T-helper 2 cell treated with Interferon-gamma antibody and Interleukin-4, amounts not matched to agents 5 μg/mL and 100 μg/mL, for 36 hours (primary cell): Measurements from ENCODE around the gene ERAL1.

ENCODE experiments used
- DNase-seq: peaks from one replicate; pipeline ENCODE4 v3.0.0; 2021; ENCODE audit warnings: low spot score
- H3K27ac Mint-ChIP-seq: one replicate; pipeline ENCODE4 v1.8.0; 2021; ENCODE audit warnings: mild to moderate bottlenecking, mixed read lengths
- H3K27me3 Mint-ChIP-seq: one replicate; pipeline ENCODE4 v1.8.0; 2021; ENCODE audit warnings: low read depth, mixed read lengths
- H3K36me3 Mint-ChIP-seq: one replicate; pipeline ENCODE4 v1.8.0; 2021; ENCODE audit warnings: low read depth, mixed read lengths
- H3K4me1 Mint-ChIP-seq: one replicate; pipeline ENCODE4 v1.8.0; 2021; ENCODE audit warnings: low read depth, mixed read lengths
- H3K4me3 Mint-ChIP-seq: one replicate; pipeline ENCODE4 v1.8.0; 2022; ENCODE audit warnings: mild to moderate bottlenecking, moderate library complexity, mixed read lengths
- H3K9me3 Mint-ChIP-seq: one replicate; pipeline ENCODE4 v1.8.0; 2021; ENCODE audit warnings: mixed read lengths

The ERAL1 gene

DNA sequence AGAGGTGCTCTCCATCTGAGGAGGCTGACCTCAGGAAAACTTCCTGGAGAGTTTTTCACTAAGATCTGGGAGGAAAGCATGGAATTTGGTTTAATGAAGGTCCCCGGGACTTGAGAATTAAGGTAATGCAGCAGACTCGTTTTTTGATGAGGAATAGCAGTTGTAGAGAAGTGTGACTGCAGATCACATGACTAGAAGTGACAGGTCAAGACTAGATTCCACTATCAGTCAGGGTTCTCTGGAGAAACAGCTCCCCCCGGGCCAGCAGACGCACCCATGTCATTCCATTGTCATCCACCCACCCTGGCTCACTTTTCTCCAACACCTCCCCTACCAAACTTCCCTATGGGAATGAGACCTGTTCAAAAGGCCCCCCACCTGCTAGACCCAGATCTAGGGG lies 50.0 kb downstream of the ERAL1 start:
- H3K9me3 Mint-ChIP-seq: no peaks in the 10 kb centered on the region
- H3K4me3 Mint-ChIP-seq: no peak overlapping the region
- no peaks in the 10 kb centered on the region for H3K27me3 Mint-ChIP-seq
- no peak overlapping the region for H3K27ac Mint-ChIP-seq
- H3K36me3 Mint-ChIP-seq: peaks cover 43% of the 10 kb centered on the region
- H3K4me1 Mint-ChIP-seq: peaks cover 23% of the 10 kb centered on the region
- DNase-seq: no peak

DNA sequence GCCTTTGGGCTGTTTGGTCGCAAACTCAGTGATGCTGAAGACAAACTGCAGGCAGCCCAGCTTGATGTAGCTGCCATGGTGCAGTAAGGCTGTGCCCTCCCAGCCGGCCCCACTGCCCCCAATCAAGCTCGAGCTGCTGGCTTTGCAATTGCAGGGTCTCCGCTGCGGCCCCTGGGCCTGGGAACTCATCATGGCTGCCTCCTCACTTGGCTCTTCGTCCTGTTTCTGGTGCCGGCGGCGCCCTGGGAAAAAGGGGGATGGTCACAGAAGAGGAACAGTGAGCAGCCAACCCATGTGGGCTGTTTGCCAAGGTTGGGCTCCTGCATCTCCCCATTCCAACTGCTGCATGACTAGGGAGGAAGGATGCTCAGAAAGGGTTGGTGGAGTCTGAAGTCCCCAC lies 51.5 kb downstream of the ERAL1 start:
- Mint-ChIP-seq H3K27ac (no peak overlapping the region), H3K4me1 (peaks cover 15% of the 10 kb centered on the region), H3K27me3 (no peaks in the 10 kb centered on the region), H3K9me3 (no peaks in the 10 kb centered on the region), H3K36me3 (peaks cover 50% of the 10 kb centered on the region), H3K4me3 (no peak overlapping the region)
- no peak for DNase-seq

DNA sequence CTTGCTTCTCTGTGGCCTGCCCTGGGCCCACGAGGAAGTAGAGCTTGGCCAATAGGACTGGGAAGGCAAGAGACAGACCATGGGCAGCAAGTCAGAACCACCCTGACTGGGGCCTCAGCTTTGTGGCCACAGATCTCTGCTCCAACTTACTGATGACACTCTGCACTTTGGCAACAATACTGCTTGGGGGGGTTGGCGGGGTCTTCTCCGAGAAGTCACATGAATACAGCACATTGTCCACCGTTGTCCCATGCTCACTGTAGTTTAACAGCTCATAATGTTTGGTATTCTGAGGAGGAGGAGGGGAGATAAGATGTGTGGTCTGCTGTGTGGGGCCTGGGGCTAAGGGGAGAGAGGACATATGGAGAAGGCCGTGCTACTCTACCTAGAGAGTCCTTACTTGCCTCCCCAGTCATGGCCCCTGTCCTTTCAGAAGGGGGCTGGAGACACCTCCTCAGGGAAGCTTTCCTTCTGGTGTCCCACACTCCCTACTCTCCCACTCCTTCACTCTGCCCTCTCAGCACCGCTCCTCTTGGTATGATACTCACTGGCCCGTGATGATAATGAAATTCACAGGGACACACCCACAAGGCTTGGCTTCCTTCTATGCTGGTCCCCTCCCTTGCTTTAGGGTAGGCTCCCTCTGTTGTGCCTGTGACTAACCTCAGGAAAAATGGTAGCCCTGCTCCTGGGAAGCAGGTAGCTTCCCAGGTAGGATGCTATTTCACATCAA lies 52.1 kb downstream of the ERAL1 start:
- no peaks in the 10 kb centered on the region for H3K9me3 Mint-ChIP-seq
- H3K27ac Mint-ChIP-seq: no peak overlapping the region
- no peak for DNase-seq
- H3K27me3 Mint-ChIP-seq: no peaks in the 10 kb centered on the region
- H3K36me3 Mint-ChIP-seq: peaks cover 49% of the 10 kb centered on the region
- H3K4me1 Mint-ChIP-seq: peaks cover 11% of the 10 kb centered on the region
- no peak overlapping the region for H3K4me3 Mint-ChIP-seq

DNA sequence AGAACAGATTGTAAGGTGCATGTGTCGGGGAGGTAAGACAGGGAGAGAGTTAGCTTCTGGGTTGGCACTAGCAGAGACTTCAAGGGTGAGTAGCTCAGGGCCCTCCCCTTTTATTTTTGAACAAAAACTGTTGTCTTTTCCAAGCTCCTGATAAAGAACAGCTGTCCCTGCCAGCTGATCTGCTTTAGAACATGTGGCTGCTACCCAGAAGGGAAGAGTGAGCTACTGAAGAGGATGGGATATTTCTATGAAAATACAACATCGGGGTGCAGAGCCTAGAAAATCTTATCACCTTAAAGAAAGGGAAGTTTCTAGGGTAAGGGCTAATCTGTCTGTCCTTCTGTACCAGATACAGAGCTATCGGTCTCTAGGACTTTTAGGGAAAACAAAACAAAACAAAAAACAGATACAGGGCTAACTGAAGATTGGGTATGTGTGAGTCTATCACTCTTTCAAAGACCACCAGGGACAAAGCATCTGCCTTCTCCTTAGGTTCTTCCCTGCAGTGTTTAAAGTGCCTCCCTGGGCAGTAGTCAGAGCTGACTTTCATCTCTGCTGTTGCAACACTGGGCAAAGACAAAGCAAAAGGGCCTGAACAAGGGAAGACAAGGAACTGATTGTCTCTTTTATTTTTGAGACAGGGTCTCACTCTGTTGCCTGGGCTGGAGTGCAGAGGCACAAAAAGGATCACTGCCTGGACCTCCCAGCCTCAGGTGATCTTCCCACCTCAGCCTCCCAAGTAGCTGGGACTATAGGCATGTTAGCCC lies 53.1 kb downstream of the ERAL1 start:
- Mint-ChIP-seq H3K27ac (no peak overlapping the region), H3K4me1 (peaks cover 8% of the 10 kb centered on the region), H3K27me3 (no peaks in the 10 kb centered on the region), H3K4me3 (no peak overlapping the region), H3K36me3 (peaks cover 55% of the 10 kb centered on the region), H3K9me3 (no peaks in the 10 kb centered on the region)
- no peak for DNase-seq

DNA sequence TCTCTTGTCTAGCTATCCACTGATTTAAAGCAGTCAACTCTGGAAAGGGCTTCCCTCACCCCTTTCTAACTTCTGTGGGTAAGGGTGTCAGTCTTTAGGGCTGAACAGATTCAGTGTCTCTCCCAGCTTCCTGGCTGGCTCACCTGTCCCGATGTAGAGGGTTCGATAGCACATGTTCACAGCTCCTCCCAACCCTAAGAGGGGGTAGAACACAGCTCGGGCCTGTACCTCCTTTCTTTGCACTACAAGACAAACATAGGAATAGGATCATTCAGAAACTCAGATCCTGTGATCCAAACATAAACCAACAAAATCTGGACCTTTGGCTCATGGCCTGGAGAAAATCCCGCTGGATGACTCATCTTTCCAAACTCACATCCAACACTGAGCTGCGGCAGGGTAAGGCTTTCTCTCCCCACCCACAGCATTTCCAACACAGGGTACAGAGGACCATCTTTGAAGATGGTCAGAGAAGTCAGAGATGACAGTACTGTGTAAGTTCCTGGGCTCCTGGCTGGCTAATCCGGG lies 53.9 kb downstream of the ERAL1 start:
- DNase-seq: no peak
- Mint-ChIP-seq H3K27me3 (no peaks in the 10 kb centered on the region), H3K9me3 (no peaks in the 10 kb centered on the region), H3K4me1 (peaks cover 1% of the 10 kb centered on the region), H3K4me3 (no peak overlapping the region), H3K27ac (no peak overlapping the region), H3K36me3 (peaks cover 62% of the 10 kb centered on the region)

DNA sequence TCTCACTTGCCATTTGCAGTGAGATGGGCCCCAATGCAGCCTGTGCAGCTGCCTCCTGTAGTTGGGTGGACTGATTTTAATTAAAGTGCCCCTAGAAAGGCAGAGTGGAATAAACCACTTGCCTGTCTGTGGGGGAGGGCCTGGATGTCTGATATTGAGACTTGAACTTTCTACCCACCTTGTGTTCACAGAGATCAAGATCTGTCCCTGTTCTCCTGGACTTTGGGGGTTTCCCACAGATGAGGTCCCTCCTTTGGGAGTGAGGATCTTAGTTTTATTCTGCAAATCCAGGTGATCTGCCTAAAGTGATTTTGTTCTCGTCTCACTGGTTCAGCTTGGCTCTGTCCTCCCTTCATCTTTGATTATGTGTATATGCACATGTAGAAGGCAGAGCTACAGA lies 55.7 kb downstream of the ERAL1 start:
- Mint-ChIP-seq H3K9me3 (no peaks in the 10 kb centered on the region), H3K4me1 (peaks cover 4% of the 10 kb centered on the region), H3K27me3 (no peaks in the 10 kb centered on the region), H3K36me3 (peaks cover 77% of the 10 kb centered on the region), H3K4me3 (no peak overlapping the region), H3K27ac (no peak overlapping the region)
- DNase-seq: no peak
